Naive thymus-derived CD4-positive, alpha-beta T cell (primary cell): Measurements from ENCODE around the gene ARL3. TPM values are rescaled to one million over a fixed set of nuclear protein-coding genes. Genes with fewer than 3 reads are reported as not detected.

Experiments used
- ATAC-seq: fragments of 150-1000 bp; cut with Tn5 transposase; 2 replicates; pipeline ENCODE4 v1.10.0; 2021; ENCODE audit warnings: mild to moderate bottlenecking, moderate library complexity
- CTCF ChIA-PET: fragments of 350-600 bp; sonication (Branson Sonifier 250); formaldehyde crosslinking; loops from one replicate; lab custom pipeline; 2021; ENCODE audit warnings: antibody characterized with exemption; lab: Charles Lee
- POLR2A ChIA-PET: fragments of 350-600 bp; sonication (Branson Sonifier 250); formaldehyde crosslinking; loops from one replicate; lab custom pipeline; 2021; ENCODE audit warnings: antibody characterized with exemption, inconsistent platforms; lab: Charles Lee
- DNase-seq, 9 donors: peaks; one replicate each; pipeline versions ENCODE4 v3.0.0 to v3.0.0-alpha.2; 2020 to 2022; ENCODE audit warnings: mixed read lengths in 1 of 9
- H3K27ac ChIP-seq: one replicate; pipeline ENCODE4 v1.7.0; 2013; ENCODE audit warnings: mild to moderate bottlenecking, low read depth, low read length, moderate library complexity
- H3K27me3 ChIP-seq, 2 donors: one replicate each; pipeline ENCODE4 v1.7.0; 2013; ENCODE audit warnings: low read length in 2 of 2, mild to moderate bottlenecking in 2 of 2, moderate library complexity in 2 of 2; ENCODE audit not compliant: control insufficient read depth in 2 of 2, insufficient read depth in 2 of 2
- H3K36me3 ChIP-seq, 3 experiments: 1 replicate in 2 of 3; 2 replicates in 1 of 3; pipeline ENCODE4 v1.7.0; 2013; ENCODE audit warnings: low read length in 3 of 3, mild to moderate bottlenecking in 3 of 3, moderate library complexity in 1 of 3; ENCODE audit not compliant: insufficient read depth in 3 of 3, control insufficient read depth in 2 of 3
- H3K4me1 ChIP-seq, 2 donors: one replicate each; pipeline ENCODE4 v1.7.0; 2013; ENCODE audit warnings: low read length in 2 of 2, mild to moderate bottlenecking in 2 of 2, moderate library complexity in 1 of 2; ENCODE audit not compliant: control insufficient read depth in 2 of 2, insufficient read depth in 2 of 2
- H3K4me3 ChIP-seq: 2 replicates; pipeline ENCODE4 v1.7.0; 2013; ENCODE audit warnings: mild to moderate bottlenecking, low read length
- H3K9me3 ChIP-seq, 3 experiments: 1 replicate in 2 of 3; 2 replicates in 1 of 3; pipeline ENCODE4 v1.7.0; 2013; ENCODE audit warnings: low read length in 3 of 3; ENCODE audit not compliant: control insufficient read depth in 2 of 3
- H3K27ac Mint-ChIP-seq, 9 donors: one replicate each; pipeline ENCODE4 v1.8.0; 2020 to 2022; ENCODE audit warnings: mixed read lengths in 9 of 9, mild to moderate bottlenecking in 8 of 9, moderate library complexity in 5 of 9, inconsistent platforms in 2 of 9
- H3K27me3 Mint-ChIP-seq, 5 donors: one replicate each; pipeline ENCODE4 v1.8.0; 2021 to 2022; ENCODE audit warnings: mixed read lengths in 5 of 5, mild to moderate bottlenecking in 1 of 5
- H3K36me3 Mint-ChIP-seq, 5 donors: one replicate each; pipeline ENCODE4 v1.8.0; 2020 to 2022; ENCODE audit warnings: mixed read lengths in 5 of 5, mild to moderate bottlenecking in 3 of 5, inconsistent platforms in 1 of 5
- H3K4me1 Mint-ChIP-seq, 7 donors: one replicate each; pipeline ENCODE4 v1.8.0; 2020 to 2022; ENCODE audit warnings: mixed read lengths in 7 of 7, mild to moderate bottlenecking in 3 of 7, inconsistent platforms in 1 of 7
- H3K4me3 Mint-ChIP-seq, 10 donors: one replicate each; pipeline ENCODE4 v1.8.0; 2020 to 2022; ENCODE audit warnings: mild to moderate bottlenecking in 10 of 10, mixed read lengths in 10 of 10, moderate library complexity in 6 of 10, inconsistent platforms in 2 of 10
- H3K9me3 Mint-ChIP-seq, 11 donors: one replicate each; pipeline ENCODE4 v1.8.0; 2020 to 2022; ENCODE audit warnings: mixed read lengths in 11 of 11, mild to moderate bottlenecking in 4 of 11, inconsistent platforms in 1 of 11, moderate library complexity in 1 of 11
- intact Hi-C, 2 donors: fragments of 100-400 bp; cut with micrococcal nuclease; formaldehyde crosslinking; loops; one replicate each; pipeline ENCODE4 v1.15.1; 2023
- polyA plus RNA-seq, 2 donors: library from polyadenylated mRNA; unstranded; fragments of 300-500 nt; fragmentation: Illumina TruSeq; gene quantifications; one replicate each; pipeline ENCODE4 v1.2.3, GENCODE V29; 2021
- total RNA-seq, 6 experiments: library from RNA in 5 of 6; stranded (reverse) in 5 of 6; gene quantifications; 1 replicate in 5 of 6; 2 replicates in 1 of 6; pipeline ENCODE4 v1.2.3 and lab custom pipeline; 2021 to 2026

Gene ARL3
- total and polyA plus RNA-seq, 7 experiments from 2014 or later, result 1.3 to 5.1 (median 2.9) TPM

DNA sequence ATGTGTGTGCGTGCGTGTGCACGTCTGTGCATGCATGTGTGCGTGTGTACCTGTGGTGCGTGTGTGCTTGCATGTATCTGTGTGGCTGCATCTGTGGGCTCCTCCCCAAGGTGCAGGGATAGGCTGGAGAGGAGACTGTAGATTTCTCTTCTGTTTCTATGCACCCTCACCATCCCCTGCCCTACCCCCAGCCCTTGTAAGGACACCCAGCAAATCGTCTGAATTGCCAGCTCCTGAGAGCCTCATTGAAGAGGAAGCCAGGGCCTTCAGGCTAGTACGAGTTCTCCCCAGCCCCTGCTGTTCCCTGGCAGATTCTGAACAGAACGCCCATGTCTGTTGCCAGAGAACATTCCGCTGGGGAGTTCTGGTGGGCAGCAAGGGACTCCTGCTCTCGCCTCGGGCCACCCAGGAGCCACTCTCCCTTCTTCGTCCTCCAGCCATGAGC, 86.9 kb downstream of the ARL3 start:
- no peak for ATAC-seq
- H3K4me1 Mint-ChIP-seq, result peaks cover under 1 to 11% (median 2%) of the 10 kb centered on the region in 7 donors
- Histone ChIP-seq H3K4me1 (no peaks in the 10 kb centered on the region), H3K27ac (no peak overlapping the region), H3K36me3 (peaks cover 0 to 33% (median 0%) of the 10 kb centered on the region in 3 experiments), H3K4me3 (no peak overlapping the region), H3K27me3 (no peaks in the 10 kb centered on the region), H3K9me3 (no peaks in the 10 kb centered on the region)
- peak overlapping the region in 8 of 9 donors; percentile 28 to 70 (median 60) for H3K27ac Mint-ChIP-seq
- intact Hi-C loops, result no loop called here
- peaks cover 0 to 1% (median 0%) of the 10 kb centered on the region in 11 donors for H3K9me3 Mint-ChIP-seq
- ChIA-PET POLR2A (no interaction called here), CTCF (no interaction called here)
- no peak overlapping the region for H3K4me3 Mint-ChIP-seq
- DNase-seq, result no peak
- no peaks in the 10 kb centered on the region for H3K27me3 Mint-ChIP-seq
- H3K36me3 Mint-ChIP-seq, result peaks cover 0 to 8% (median 0%) of the 10 kb centered on the region in 5 donors

DNA sequence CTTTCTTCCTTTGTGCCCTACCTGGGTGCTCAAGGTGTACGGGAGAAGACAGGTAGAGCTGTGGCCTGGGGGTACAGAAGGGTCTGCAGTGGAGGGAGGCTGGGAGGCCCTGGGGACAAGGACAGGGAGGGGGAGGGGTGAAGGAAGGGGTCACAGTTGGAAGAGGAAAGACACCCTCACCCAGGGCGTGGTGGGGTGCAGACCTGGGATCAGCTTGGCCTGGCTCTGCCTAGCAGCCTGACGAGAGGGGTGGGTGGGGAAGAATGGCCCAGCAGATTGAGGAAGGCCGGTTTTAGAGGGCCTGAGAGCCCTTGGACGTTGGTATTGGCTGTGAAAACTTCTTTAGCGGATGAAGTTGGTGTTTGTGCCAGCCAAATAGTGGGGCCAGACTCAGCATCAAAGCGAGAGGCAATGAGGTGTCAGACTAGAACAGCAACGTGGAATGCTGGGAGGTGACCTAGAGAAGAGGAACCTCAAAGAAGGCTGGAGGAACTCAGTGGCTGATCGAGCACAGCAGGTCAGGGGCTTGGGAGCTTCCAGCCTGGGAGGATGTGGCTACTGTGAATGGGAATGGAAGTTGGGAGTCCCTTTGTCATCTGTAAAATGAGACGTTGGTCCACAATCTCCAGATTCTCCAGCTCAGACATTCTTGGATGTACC, 88.0 kb downstream of the ARL3 start:
- Mint-ChIP-seq H3K36me3 (peaks cover 0 to 4% (median 0%) of the 10 kb centered on the region in 5 donors), H3K9me3 (peaks cover 0 to 1% (median 0%) of the 10 kb centered on the region in 11 donors), H3K27me3 (no peaks in the 10 kb centered on the region), H3K4me3 (no peak overlapping the region), H3K27ac (peak overlapping the region in 3 of 9 donors; percentile 51 to 87 (median 62)), H3K4me1 (peaks cover 0 to 2% (median 0%) of the 10 kb centered on the region in 7 donors)
- intact Hi-C loops, result no loop called here
- H3K27me3 ChIP-seq, result no peaks in the 10 kb centered on the region
- no peak overlapping the region for H3K27ac ChIP-seq
- no peaks in the 10 kb centered on the region for H3K4me1 ChIP-seq
- ChIA-PET POLR2A (interaction anchor here (0.7 kb wide), 1 partner anchor 521 kb away, joined by 3 read pairs; no protein-coding TSS in a partner anchor), CTCF (no interaction called here)
- H3K4me3 ChIP-seq, result no peak overlapping the region
- H3K9me3 ChIP-seq, result no peaks in the 10 kb centered on the region
- peaks cover 0 to 40% (median 0%) of the 10 kb centered on the region in 3 experiments for H3K36me3 ChIP-seq
- no peak for DNase-seq
- ATAC-seq, result no peak

DNA sequence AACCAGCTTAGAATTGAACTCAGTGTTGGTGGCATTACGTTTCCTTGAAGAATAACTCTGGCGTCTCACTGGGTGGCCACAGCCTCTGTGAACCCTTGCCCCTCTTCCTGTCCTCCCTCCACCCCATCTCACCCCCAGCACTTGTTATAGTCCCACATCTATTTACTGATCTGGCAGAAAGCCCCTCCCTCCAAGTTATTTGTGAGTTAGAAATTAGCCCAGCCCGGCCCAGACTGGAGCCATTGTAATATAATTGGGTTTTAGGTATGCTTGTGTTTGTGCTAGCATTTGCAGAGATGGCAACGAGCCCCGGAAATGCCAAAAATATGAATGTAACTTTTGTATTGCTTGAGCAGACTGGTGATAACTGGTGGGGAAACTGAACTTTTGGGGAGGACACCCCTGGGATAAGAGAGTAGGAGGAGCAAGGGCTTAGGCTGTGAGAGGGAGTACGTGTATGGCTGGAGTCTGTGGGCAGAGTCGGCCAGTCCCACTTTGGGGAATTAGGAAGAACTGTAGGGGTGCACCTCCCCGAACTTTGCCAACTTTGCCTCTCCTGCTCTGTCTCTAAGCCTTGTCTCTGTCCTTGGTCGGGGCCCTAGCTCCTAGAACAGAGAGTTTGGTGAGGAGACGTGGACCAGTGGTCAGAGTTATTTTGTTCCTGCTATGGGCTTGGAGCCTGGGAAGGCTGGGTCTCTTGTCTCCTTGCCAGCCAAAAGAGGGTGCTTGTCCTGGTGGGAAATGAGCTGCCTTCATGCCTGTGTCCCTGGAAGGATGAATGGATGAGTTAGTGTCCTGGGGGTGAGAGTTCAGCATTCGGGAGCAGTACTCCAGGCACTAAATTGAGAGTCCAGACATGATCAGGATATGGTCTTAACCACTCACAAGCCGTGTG, 89.2 kb downstream of the ARL3 start:
- H3K9me3 ChIP-seq, result no peaks in the 10 kb centered on the region
- ATAC-seq (no peak), DNase-seq (no peak)
- peaks cover 0 to 38% (median 0%) of the 10 kb centered on the region in 3 experiments for H3K36me3 ChIP-seq
- H3K4me1 Mint-ChIP-seq, result no peaks in the 10 kb centered on the region
- POLR2A ChIA-PET, result interaction anchor here (0.7 to 1.3 kb wide), 2 partner anchors 19 to 71 kb away, joined by 3 to 5 read pairs; partner anchors contain the start of gene TRIM8
- peak overlapping the region in 4 of 9 donors; percentile 44 to 78 (median 70) for H3K27ac Mint-ChIP-seq
- H3K36me3 Mint-ChIP-seq, result no peaks in the 10 kb centered on the region
- H3K27me3 Mint-ChIP-seq, result no peaks in the 10 kb centered on the region
- intact Hi-C loops, result no loop called here
- H3K27me3 ChIP-seq, result no peaks in the 10 kb centered on the region
- H3K9me3 Mint-ChIP-seq, result peaks cover 0 to 1% (median 0%) of the 10 kb centered on the region in 11 donors
- no peak overlapping the region for H3K4me3 ChIP-seq
- no peaks in the 10 kb centered on the region for H3K4me1 ChIP-seq
- CTCF ChIA-PET, result no interaction called here
- H3K27ac ChIP-seq, result no peak overlapping the region
- H3K4me3 Mint-ChIP-seq, result no peak overlapping the region

DNA sequence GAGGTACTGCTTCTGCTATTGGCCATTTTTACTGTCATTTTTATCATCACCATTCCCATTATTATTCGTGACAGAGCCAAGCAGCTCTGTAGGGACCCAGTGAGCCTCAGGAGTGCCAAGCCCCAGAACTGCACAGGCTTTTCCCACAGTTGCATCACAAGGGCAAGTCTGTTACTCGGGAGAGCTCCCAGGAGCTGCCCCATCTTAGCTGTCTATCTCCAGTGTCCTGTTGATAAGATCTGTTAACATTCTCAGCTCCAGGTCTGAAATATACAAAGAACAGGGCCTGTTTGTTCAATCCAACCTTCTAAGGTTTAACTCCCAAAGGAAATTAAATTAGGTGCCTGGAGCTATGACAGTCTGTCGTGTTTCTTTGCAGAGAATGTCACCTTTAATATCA, 90.1 kb downstream of the ARL3 start:
- intact Hi-C loops, result no loop called here
- H3K27ac ChIP-seq, result no peak overlapping the region
- H3K27me3 ChIP-seq, result no peaks in the 10 kb centered on the region
- peaks cover 0 to 38% (median 0%) of the 10 kb centered on the region in 3 experiments for H3K36me3 ChIP-seq
- Mint-ChIP-seq H3K27ac (peak overlapping the region in 2 of 9 donors; percentile 8 to 70), H3K27me3 (no peaks in the 10 kb centered on the region), H3K4me3 (no peak overlapping the region), H3K36me3 (no peaks in the 10 kb centered on the region), H3K9me3 (peaks cover 0 to 1% (median 0%) of the 10 kb centered on the region in 11 donors), H3K4me1 (no peaks in the 10 kb centered on the region)
- ChIA-PET CTCF (interaction anchor here (0.7 kb wide), 1 partner anchor 84 kb away, joined by 3 read pairs; no protein-coding TSS in a partner anchor), POLR2A (interaction anchor here (0.7 to 1.3 kb wide), 2 partner anchors 20 to 70 kb away, joined by 3 to 5 read pairs; partner anchors contain the start of gene TRIM8)
- DNase-seq, result no peak
- no peaks in the 10 kb centered on the region for H3K9me3 ChIP-seq
- no peaks in the 10 kb centered on the region for H3K4me1 ChIP-seq
- H3K4me3 ChIP-seq, result no peak overlapping the region
- ATAC-seq, result no peak

Other genes with a start within 250 kb of the ARL3 start
- 10 to 100 TPM; 47.5 to 69.4 (median 58.9) TPM for gene ACTR1A, start 211.7 kb downstream of the ARL3 start, total RNA-seq
- gene ACTR1A, start 211.7 kb downstream of the ARL3 start, polyA plus RNA-seq, result 10 to 100 TPM; 49.8 to 66.0 TPM
- gene SUFU, start 210.4 kb downstream of the ARL3 start, total RNA-seq, result 10 to 100 TPM; 10.7 to 17.5 (median 16.1) TPM
- 10 to 100 TPM in 1 of 2 donors, 1 to 10 TPM in 1; 2.9 to 10.8 TPM for gene SUFU, start 210.4 kb downstream of the ARL3 start, polyA plus RNA-seq
- gene TRIM8, start 69.9 kb downstream of the ARL3 start, total RNA-seq, result 10 to 100 TPM; 55.2 to 88.7 (median 59.1) TPM
- gene TRIM8, start 69.9 kb downstream of the ARL3 start, polyA plus RNA-seq, result 10 to 100 TPM; 23.9 to 50.5 TPM
- gene SFXN2, start 239 bp upstream of the ARL3 start, total RNA-seq, result 10 to 100 TPM; 11.6 to 32.1 (median 26.8) TPM
- 10 to 100 TPM; 11.4 to 17.5 TPM for gene SFXN2, start 239 bp upstream of the ARL3 start, polyA plus RNA-seq
- 10 to 100 TPM; 20.5 to 37.9 (median 34.1) TPM for gene WBP1L, start 29.6 kb upstream of the ARL3 start, total RNA-seq
- gene WBP1L, start 29.6 kb upstream of the ARL3 start, polyA plus RNA-seq, result 10 to 100 TPM; 19.4 to 30.3 TPM
- gene CYP17A1, start 123.0 kb upstream of the ARL3 start, total RNA-seq, result not detected
- not detected for gene CYP17A1, start 123.0 kb upstream of the ARL3 start, polyA plus RNA-seq
- gene BORCS7, start 139.9 kb upstream of the ARL3 start, total RNA-seq, result 10 to 100 TPM; 11.6 to 20.2 (median 13.3) TPM
- 10 to 100 TPM; 30.0 to 56.5 TPM for gene BORCS7, start 139.9 kb upstream of the ARL3 start, polyA plus RNA-seq
- 1 to 10 TPM in 4 of 5 experiments, under 1 TPM in 1; 0.39 to 3.7 (median 2.1) TPM for gene AS3MT, start 155.1 kb upstream of the ARL3 start, total RNA-seq
- gene AS3MT, start 155.1 kb upstream of the ARL3 start, polyA plus RNA-seq, result under 1 TPM in 1 of 2 donors, not detected in 1; 0.08 TPM
- gene CNNM2, start 203.9 kb upstream of the ARL3 start, total RNA-seq, result 10 to 100 TPM in 3 of 5 experiments, 1 to 10 TPM in 2; 9.3 to 17.5 (median 12.0) TPM
- 1 to 10 TPM; 4.3 to 6.7 TPM for gene CNNM2, start 203.9 kb upstream of the ARL3 start, polyA plus RNA-seq